Parathyroid adenoma (tissue), 2 donors: ENCODE results near the gene NOL9.

Experiments used
- H2AFZ ChIP-seq: fragments of 300-600 bp; sonication (generic); one replicate; pipeline ENCODE4 v1.7.0; 2017; ENCODE audit warnings: antibody characterized with exemption, mild to moderate bottlenecking
- H3K27ac ChIP-seq: fragments of 300-600 bp; sonication (generic); one replicate; pipeline ENCODE4 v1.7.0; 2017
- H3K27me3 ChIP-seq: fragments of 300-600 bp; sonication (generic); one replicate; pipeline ENCODE4 v1.7.0; 2017; ENCODE audit warnings: low read length; ENCODE audit not compliant: control insufficient read depth, insufficient read depth
- H3K36me3 ChIP-seq: fragments of 300-600 bp; sonication (generic); one replicate; pipeline ENCODE4 v1.7.0; 2017; ENCODE audit warnings: low read length; ENCODE audit not compliant: control insufficient read depth, insufficient read depth
- H3K4me1 ChIP-seq: fragments of 300-600 bp; sonication (generic); one replicate; pipeline ENCODE4 v1.7.0; 2017; ENCODE audit warnings: control low read depth
- H3K4me2 ChIP-seq: fragments of 300-600 bp; sonication (generic); one replicate; pipeline ENCODE4 v1.7.0; 2017; ENCODE audit warnings: low read length
- H3K4me3 ChIP-seq: fragments of 300-600 bp; sonication (generic); one replicate; pipeline ENCODE4 v1.7.0; 2017; ENCODE audit warnings: low read depth, low read length
- H3K79me2 ChIP-seq: fragments of 300-600 bp; sonication (generic); one replicate; pipeline ENCODE4 v1.7.0; 2017; ENCODE audit warnings: control low read depth
- H3K9ac ChIP-seq: fragments of 300-600 bp; sonication (generic); one replicate; pipeline ENCODE4 v1.7.0; 2017; ENCODE audit warnings: mild to moderate bottlenecking
- H3K9me3 ChIP-seq: fragments of 300-600 bp; sonication (generic); one replicate; pipeline ENCODE4 v1.7.0; 2017; ENCODE audit warnings: low read length; ENCODE audit not compliant: control insufficient read depth
- TF ChIP-seq, protein P1 (sequence below): fragments of 300-600 bp; sonication (generic); IDR thresholded peaks from one replicate; pipeline ENCODE4 v1.7.0; 2017; ENCODE audit warnings: antibody characterized with exemption, mild to moderate bottlenecking
- donor health status: primary hyperparathyroidism.

Gene NOL9

DNA sequence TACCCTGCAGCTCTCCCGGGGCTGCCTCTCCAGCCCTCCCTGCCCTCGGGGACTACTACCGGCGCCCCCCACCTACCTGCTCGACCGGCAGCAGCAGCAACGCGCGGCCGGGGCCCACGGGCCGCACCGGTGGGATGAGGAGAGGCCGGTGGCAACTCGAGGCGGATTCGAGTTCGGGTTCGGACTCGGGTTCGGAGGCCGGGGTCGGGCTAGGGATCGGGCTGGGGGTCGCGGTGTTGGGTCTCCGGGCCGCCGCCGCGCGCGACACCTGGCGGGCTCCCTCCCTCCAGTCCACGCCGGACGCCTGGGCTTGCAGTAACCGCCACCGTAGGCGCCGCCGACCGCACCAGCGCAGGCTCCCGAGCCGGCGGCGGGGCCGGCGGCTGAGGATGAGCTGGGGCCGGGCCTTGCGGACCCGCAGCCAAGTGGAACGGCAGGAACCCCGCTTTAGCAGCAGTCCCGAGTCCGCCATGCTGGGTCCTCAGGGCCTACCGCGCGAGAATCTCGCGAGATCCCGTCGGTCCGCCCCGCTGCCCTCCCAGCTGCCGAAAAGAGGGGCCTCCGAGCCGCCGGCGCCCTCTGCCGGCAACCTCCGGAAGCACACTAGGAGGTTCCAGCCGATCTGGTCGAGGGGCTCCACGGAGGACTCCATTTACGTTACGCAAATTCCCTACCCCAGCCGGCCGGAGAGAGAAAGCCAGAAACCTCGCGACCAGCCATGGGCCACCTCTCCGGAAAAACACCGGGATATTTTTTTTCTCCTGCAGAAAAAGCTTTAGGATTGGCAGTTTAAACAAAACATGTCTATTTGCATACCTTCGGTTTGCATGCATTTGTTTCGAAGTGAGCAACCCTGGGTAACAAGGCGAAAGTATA is at the start of gene NOL9:
Gene NOL9, minus strand, starts transcription at position 483 of the 876 bp plus-strand sequence. Its CDS starts 11 bp downstream, at position 472.
- H3K27ac ChIP-seq, result peak within 1 kb of the TSS; percentile 9
- H3K4me2 ChIP-seq, result peak within 1 kb of the TSS; percentile 97
- H3K4me3 ChIP-seq, result peak within 1 kb of the TSS; percentile 89
- no peaks in the 10 kb centered on the region for H3K9me3 ChIP-seq
- no peaks in the 10 kb centered on the region for H3K36me3 ChIP-seq
- H3K79me2 ChIP-seq, result peaks cover 3% of the 10 kb centered on the region
- peak within 1 kb of the TSS; percentile 92 for H2AFZ ChIP-seq
- H3K9ac ChIP-seq, result peak within 1 kb of the TSS; percentile 28
- H3K27me3 ChIP-seq, result no peaks in the 10 kb centered on the region
- H3K4me1 ChIP-seq, result no peaks in the 10 kb centered on the region
- TF ChIP-seq, protein P1, sequence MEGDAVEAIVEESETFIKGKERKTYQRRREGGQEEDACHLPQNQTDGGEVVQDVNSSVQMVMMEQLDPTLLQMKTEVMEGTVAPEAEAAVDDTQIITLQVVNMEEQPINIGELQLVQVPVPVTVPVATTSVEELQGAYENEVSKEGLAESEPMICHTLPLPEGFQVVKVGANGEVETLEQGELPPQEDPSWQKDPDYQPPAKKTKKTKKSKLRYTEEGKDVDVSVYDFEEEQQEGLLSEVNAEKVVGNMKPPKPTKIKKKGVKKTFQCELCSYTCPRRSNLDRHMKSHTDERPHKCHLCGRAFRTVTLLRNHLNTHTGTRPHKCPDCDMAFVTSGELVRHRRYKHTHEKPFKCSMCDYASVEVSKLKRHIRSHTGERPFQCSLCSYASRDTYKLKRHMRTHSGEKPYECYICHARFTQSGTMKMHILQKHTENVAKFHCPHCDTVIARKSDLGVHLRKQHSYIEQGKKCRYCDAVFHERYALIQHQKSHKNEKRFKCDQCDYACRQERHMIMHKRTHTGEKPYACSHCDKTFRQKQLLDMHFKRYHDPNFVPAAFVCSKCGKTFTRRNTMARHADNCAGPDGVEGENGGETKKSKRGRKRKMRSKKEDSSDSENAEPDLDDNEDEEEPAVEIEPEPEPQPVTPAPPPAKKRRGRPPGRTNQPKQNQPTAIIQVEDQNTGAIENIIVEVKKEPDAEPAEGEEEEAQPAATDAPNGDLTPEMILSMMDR, result peak; percentile 89

DNA sequence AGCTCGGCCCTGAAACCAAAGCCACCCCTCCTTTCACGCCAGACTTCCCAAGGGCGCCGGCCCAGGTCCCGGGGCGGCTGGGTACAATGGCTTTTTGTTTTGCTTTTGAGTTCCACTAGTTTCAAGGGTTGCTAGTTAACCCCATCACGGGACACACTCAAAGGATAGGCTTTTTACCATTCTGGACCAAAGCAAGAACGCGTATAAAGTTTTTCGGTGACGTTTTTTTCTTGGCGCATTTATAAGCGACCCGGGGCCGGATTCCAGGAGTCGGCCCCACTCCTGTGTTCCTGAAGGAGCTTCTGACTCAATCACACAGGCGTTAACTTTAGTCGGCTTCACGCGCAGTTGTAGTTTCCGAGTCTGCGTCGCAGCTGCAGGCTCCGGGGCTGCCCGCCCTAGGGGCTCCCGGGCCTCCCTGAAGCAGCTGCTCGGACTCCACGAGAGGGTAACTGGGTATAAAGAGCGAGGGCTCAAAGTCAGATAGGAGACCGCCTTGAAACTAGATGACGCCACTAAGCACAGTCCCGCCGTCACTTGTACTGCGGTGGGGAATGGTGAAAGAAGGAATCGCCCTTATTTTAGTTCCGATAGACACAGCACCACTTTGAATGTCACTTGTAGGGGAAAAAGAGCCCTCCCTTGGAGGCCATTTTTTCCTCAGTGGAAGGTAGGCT is 49.1 kb upstream of the NOL9 start:
- H3K9ac ChIP-seq, result peak overlapping the region; percentile 37
- H3K27me3 ChIP-seq, result no peaks in the 10 kb centered on the region
- peaks cover 6% of the 10 kb centered on the region for H3K4me1 ChIP-seq
- H2AFZ ChIP-seq, result peak overlapping the region; percentile 93
- H3K79me2 ChIP-seq, result peaks cover 6% of the 10 kb centered on the region
- H3K4me3 ChIP-seq, result peak overlapping the region; percentile 75
- H3K36me3 ChIP-seq, result no peaks in the 10 kb centered on the region
- H3K4me2 ChIP-seq, result peak overlapping the region; percentile 80
- H3K27ac ChIP-seq, result peak overlapping the region; percentile 88
- H3K9me3 ChIP-seq, result no peaks in the 10 kb centered on the region
- TF ChIP-seq, protein P1, result no peak

- H3K27ac ChIP-seq, result peak within 1 kb of the TSS; percentile 88
- peaks cover 6% of the 10 kb centered on the region for H3K4me1 ChIP-seq
- H3K4me2 ChIP-seq, result peak within 1 kb of the TSS; percentile 95
- H2AFZ ChIP-seq, result peak within 1 kb of the TSS; percentile 93
- peaks cover 7% of the 10 kb centered on the region for H3K79me2 ChIP-seq
- H3K9me3 ChIP-seq, result no peaks in the 10 kb centered on the region
- peak within 1 kb of the TSS; percentile 82 for H3K4me3 ChIP-seq
- no peaks in the 10 kb centered on the region for H3K36me3 ChIP-seq
- peak within 1 kb of the TSS; percentile 37 for H3K9ac ChIP-seq
- TF ChIP-seq, protein P1, result no peak
- H3K27me3 ChIP-seq, result no peaks in the 10 kb centered on the region
Measured at GRCh38 chr1:6602669-6603237, 48.4 kb upstream of the NOL9 start, which contains the start of gene KLHL21. TSS of gene KLHL21 (minus strand) at chr1:6602869. CDS start at chr1:6602817, 52 bp downstream.

DNA sequence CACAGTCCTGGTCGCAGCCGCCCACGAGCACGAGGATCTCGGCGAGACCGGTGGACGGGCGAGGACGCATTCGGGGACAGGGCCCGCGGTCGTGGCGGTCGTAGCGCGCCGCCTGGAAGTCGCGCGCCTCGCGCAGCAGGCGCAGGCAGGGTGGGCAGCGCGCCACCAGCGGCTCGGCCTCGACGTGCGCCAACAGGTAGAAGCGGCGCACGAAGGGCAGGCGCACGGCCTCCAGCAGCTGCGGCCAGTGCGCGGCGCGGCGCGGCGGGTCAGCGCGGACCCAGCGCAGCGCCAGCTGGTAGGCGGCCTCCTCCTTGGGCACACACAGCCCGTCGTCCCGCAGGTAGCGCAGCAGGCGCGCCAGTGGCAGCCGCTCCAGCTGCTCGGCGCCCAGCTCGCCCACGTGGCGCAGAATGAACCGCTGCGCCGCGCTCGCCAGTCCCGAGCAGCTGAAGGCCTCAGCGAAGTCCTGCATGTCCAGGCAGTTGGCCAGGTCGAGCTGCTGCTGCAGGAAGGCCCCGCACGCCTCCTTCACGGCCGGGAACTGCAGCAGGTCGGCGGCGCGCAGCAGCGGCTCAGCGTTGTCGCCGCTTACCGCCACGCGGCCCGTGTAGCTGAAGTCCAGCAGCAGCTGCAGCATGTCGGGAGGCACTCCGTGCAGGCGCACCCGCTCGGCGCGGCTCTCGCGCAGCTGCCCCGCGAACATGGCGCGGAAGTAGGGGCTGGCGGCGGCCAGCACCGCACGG is 47.8 kb upstream of the NOL9 start:
- peak overlapping the region; percentile 66 for H3K27ac ChIP-seq
- H3K9me3 ChIP-seq, result no peaks in the 10 kb centered on the region
- H3K36me3 ChIP-seq, result no peaks in the 10 kb centered on the region
- H3K4me1 ChIP-seq, result peaks cover 6% of the 10 kb centered on the region
- H3K9ac ChIP-seq, result no peak overlapping the region
- peaks cover 9% of the 10 kb centered on the region for H3K79me2 ChIP-seq
- H2AFZ ChIP-seq, result peak overlapping the region; percentile 79
- TF ChIP-seq, protein P1, result no peak
- H3K4me2 ChIP-seq, result peak overlapping the region; percentile 95
- H3K4me3 ChIP-seq, result peak overlapping the region; percentile 82
- no peaks in the 10 kb centered on the region for H3K27me3 ChIP-seq
